ENCODE results near the gene SEMA3D.

DNA sequence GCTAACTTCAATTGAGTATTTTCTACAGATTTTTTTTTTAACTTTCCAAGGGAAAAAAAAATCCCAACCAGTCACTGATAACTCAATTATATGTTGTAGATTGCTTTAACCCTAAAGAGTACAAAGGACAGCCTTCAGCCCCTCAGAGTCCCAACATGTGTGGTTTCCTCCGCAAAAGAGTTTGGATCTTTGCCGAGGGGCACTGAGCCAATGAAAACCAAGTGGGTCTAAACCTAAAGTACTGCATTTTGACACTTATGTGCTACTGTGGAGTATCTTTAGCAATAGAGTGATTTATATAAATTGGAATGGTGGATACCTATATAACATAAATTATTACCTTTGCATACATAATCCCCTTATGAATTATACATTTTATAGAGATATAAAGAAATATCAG lies 91.5 kb downstream of the SEMA3D start:
- TF ChIP-seq, protein P1, sequence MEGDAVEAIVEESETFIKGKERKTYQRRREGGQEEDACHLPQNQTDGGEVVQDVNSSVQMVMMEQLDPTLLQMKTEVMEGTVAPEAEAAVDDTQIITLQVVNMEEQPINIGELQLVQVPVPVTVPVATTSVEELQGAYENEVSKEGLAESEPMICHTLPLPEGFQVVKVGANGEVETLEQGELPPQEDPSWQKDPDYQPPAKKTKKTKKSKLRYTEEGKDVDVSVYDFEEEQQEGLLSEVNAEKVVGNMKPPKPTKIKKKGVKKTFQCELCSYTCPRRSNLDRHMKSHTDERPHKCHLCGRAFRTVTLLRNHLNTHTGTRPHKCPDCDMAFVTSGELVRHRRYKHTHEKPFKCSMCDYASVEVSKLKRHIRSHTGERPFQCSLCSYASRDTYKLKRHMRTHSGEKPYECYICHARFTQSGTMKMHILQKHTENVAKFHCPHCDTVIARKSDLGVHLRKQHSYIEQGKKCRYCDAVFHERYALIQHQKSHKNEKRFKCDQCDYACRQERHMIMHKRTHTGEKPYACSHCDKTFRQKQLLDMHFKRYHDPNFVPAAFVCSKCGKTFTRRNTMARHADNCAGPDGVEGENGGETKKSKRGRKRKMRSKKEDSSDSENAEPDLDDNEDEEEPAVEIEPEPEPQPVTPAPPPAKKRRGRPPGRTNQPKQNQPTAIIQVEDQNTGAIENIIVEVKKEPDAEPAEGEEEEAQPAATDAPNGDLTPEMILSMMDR (IDR thresholded peaks at IDR 0.05), result no peak
- TF ChIP-seq POLR2A (IDR thresholded peaks at IDR 0.05), result no peak
- TF ChIP-seq POLR2AphosphoS5 (IDR thresholded peaks at IDR 0.05), result no peak

Data from breast epithelium (tissue), 3 donors.